Small intestine (tissue), 7 donors: Measurements from ENCODE around the gene BOC. TPM values are rescaled to one million over a fixed set of nuclear protein-coding genes. Genes with fewer than 3 reads are reported as not detected.

ENCODE experiments used
- DNase-seq, 2 donors: peaks; one replicate each; pipeline versions ENCODE4 v3.0.0 to v3.0.0-alpha.2; 2013
- FAIRE-seq: peaks from 2 replicates; lab custom pipeline; 2012; peaks lifted over from hg19 to GRCh38; lab: Jason Lieb, UNC
- H3K27ac ChIP-seq, 3 donors: one replicate each; pipeline ENCODE4 v1.5.1; 2013; ENCODE audit warnings: low read length in 2 of 3, mild to moderate bottlenecking in 2 of 3, control low read depth in 1 of 3, inconsistent platforms in 1 of 3, low read depth in 1 of 3, moderate library complexity in 1 of 3
- H3K27me3 ChIP-seq, 3 donors: one replicate each; pipeline ENCODE4 v1.6.1; 2013; ENCODE audit warnings: low read length in 3 of 3, inconsistent platforms in 1 of 3; ENCODE audit not compliant: control insufficient read depth in 3 of 3, insufficient read depth in 3 of 3
- H3K36me3 ChIP-seq, 3 donors: one replicate each; pipeline ENCODE4 v1.6.1; 2013; ENCODE audit warnings: low read length in 3 of 3, inconsistent platforms in 1 of 3, low read depth in 1 of 3, mild to moderate bottlenecking in 1 of 3, moderate library complexity in 1 of 3; ENCODE audit not compliant: control insufficient read depth in 3 of 3, insufficient read depth in 2 of 3
- H3K4me1 ChIP-seq, 3 donors: one replicate each; pipeline ENCODE4 v1.6.1; 2013; ENCODE audit warnings: low read length in 2 of 3, inconsistent platforms in 1 of 3, low read depth in 1 of 3, mild to moderate bottlenecking in 1 of 3, moderate library complexity in 1 of 3; ENCODE audit not compliant: control insufficient read depth in 3 of 3, insufficient read depth in 2 of 3
- H3K4me3 ChIP-seq, 3 donors: one replicate each; pipeline ENCODE4 v1.5.1; 2013; ENCODE audit warnings: low read length in 3 of 3, control low read depth in 1 of 3, inconsistent platforms in 1 of 3, low read depth in 1 of 3, mild to moderate bottlenecking in 1 of 3, moderate library complexity in 1 of 3
- H3K9me3 ChIP-seq, 2 donors: one replicate each; pipeline ENCODE4 v1.6.1; 2013; ENCODE audit warnings: low read depth in 1 of 2, low read length in 1 of 2; ENCODE audit not compliant: control insufficient read depth in 2 of 2, insufficient read depth in 1 of 2
- WGBS, 3 donors: extraction: QIAGEN DNeasy Blood & Tissue Kit; methylation state at CpG; one replicate each; pipeline ENCODE4 v1.1.7; 2013; 5-methylcytosine and 5-hydroxymethylcytosine counted together
- polyA plus RNA-seq, 4 donors: library from polyadenylated mRNA; stranded (reverse) in 3 of 4; unstranded in 1 of 4; fragments of 200-250 nt in 3 of 4; fragments of 120-200 nt in 1 of 4; gene quantifications; one replicate each; pipeline versions ENCODE4 v1.2.1 to v1.2.3, GENCODE V29; 2013
- donor health status: healthy with polysubstance abuse.
- donor health status: control.
- donor health status: control.
- donor health status: Bipolar disorder and iron deficiency.
- donor health status: healthy.

Gene BOC
- polyA plus RNA-seq, 4 donors, result 0.22 to 4.6 (median 2.9) TPM

DNA sequence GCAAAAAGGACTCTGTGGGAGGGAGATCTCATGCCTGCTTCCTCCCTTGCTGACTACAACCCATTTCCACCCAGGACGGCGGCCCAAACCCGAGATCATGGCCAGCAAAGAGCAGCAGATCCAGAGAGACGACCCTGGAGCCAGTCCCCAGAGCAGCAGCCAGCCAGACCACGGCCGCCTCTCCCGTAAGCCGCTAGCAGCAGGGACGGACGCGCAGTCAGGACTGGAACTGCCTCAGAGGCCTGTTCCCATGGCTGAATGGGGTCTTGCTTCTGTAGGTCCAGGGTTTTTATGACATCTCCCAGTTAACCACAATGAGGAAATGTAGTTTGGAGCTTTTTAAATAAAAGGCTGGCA lies 67.2 kb downstream of the BOC start:
- Histone ChIP-seq H3K9me3 (no peaks in the 10 kb centered on the region), H3K4me3 (no peak overlapping the region), H3K4me1 (no peaks in the 10 kb centered on the region), H3K36me3 (peaks cover 0 to 38% (median 0%) of the 10 kb centered on the region in 3 donors), H3K27me3 (no peaks in the 10 kb centered on the region), H3K27ac (no peak overlapping the region)
- FAIRE-seq, result no peak
- 88 to 93% (median 92%) methylated on average over 11 of the region's 11 CpGs for WGBS, 3 donors
- no peak for DNase-seq

- H3K36me3 ChIP-seq, result peaks cover 0 to 40% (median 0%) of the 10 kb centered on the region in 3 donors
- H3K9me3 ChIP-seq, result no peaks in the 10 kb centered on the region
- WGBS, 3 donors, result 93 to 97% (median 95%) methylated on average over 17 of the region's 17 CpGs
- H3K27ac ChIP-seq, result no peak overlapping the region
- H3K4me3 ChIP-seq, result no peak overlapping the region
- H3K4me1 ChIP-seq, result no peaks in the 10 kb centered on the region
- no peak for DNase-seq
- no peaks in the 10 kb centered on the region for H3K27me3 ChIP-seq
- no peak for FAIRE-seq
Measured at GRCh38 chr3:113279686-113280085, 68.3 kb downstream of the BOC start.

GRCh38 chr3:113283306-113283705 lies 71.9 kb downstream of the BOC start:
- no peak for FAIRE-seq
- Histone ChIP-seq H3K4me1 (no peaks in the 10 kb centered on the region), H3K27me3 (no peaks in the 10 kb centered on the region), H3K36me3 (peaks cover 0 to 45% (median 0%) of the 10 kb centered on the region in 3 donors), H3K9me3 (no peaks in the 10 kb centered on the region), H3K4me3 (no peak overlapping the region), H3K27ac (no peak overlapping the region)
- 89 to 97% (median 95%) methylated on average over 12 of the region's 12 CpGs for WGBS, 3 donors
- no peak for DNase-seq

DNA sequence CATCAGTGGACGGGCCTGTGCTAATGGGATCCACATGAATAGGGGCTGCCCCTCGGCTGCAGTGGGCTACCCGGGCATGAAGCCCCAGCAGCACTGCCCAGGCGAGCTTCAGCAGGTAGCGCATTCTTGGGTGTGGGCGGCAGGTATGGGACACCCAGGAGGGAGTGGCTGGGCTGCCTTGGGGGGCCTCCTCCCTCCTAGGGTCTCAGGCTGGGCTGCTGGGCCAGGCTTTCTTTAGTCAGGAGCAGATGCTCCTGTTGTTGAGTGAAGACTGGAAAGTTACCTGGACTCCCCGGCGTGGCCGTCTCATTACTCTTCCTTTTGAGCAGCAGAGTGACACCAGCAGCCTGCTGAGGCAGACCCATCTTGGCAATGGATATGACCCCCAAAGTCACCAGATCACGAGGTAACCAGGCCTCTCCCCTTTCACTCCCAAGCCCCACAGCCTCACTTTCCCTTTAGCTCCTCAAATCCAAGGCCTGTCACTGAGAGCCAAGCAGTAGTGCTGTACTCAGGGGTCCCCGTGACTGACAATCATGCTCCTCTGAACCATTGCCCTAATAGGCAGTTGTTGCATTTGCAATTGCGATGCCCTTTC lies 73.2 kb downstream of the BOC start:
- Histone ChIP-seq H3K9me3 (no peaks in the 10 kb centered on the region), H3K27me3 (no peaks in the 10 kb centered on the region), H3K4me1 (no peaks in the 10 kb centered on the region), H3K4me3 (no peak overlapping the region), H3K27ac (no peak overlapping the region), H3K36me3 (peaks cover 0 to 38% (median 0%) of the 10 kb centered on the region in 3 donors)
- FAIRE-seq (no peak), DNase-seq (no peak)
- 81 to 93% (median 87%) methylated on average over 12 of the region's 12 CpGs for WGBS, 3 donors

DNA sequence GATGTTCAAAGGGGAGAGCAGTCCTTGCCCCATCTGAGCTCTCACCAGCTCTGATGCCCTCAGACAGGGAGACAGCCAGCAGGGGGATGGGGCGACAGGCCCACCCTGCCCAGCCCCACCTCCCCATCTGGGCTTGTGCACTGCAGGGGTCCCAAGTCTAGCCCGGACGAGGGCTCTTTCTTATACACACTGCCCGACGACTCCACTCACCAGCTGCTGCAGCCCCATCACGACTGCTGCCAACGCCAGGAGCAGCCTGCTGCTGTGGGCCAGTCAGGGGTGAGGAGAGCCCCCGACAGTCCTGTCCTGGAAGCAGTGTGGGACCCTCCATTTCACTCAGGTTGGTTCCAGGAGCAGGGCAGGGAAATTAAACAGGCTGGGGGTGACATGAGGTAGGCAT lies 73.9 kb downstream of the BOC start:
- no peaks in the 10 kb centered on the region for H3K4me1 ChIP-seq
- no peak overlapping the region for H3K27ac ChIP-seq
- H3K4me3 ChIP-seq, result no peak overlapping the region
- no peaks in the 10 kb centered on the region for H3K9me3 ChIP-seq
- 80 to 88% (median 86%) methylated on average over 8 of the region's 8 CpGs for WGBS, 3 donors
- FAIRE-seq (no peak), DNase-seq (no peak)
- H3K27me3 ChIP-seq, result no peaks in the 10 kb centered on the region
- H3K36me3 ChIP-seq, result peaks cover 0 to 32% (median 0%) of the 10 kb centered on the region in 3 donors

DNA sequence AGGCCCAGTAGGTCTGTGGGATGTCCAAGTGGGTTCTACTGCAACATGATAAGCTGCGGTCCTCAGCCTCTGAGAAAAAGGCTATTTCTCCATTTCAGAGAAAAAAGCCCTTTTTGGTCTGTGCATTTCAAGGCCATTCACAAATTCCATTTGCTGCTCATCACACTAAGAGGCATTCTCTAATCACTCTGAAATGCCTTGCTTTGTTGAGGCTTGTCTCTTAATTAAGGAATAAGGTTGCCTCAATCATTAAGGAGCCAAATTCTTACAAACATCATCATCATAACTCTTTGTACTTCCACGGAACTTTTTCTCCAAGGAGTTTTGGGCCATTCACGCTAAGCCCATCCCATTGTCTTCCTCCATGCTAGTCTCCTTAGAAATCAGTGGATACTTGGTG lies 74.4 kb downstream of the BOC start:
- DNase-seq (no peak), FAIRE-seq (no peak)
- Histone ChIP-seq H3K36me3 (peaks cover 0 to 32% (median 0%) of the 10 kb centered on the region in 3 donors), H3K4me3 (no peak overlapping the region), H3K27me3 (no peaks in the 10 kb centered on the region), H3K27ac (no peak overlapping the region), H3K9me3 (no peaks in the 10 kb centered on the region), H3K4me1 (no peaks in the 10 kb centered on the region)
- WGBS, 3 donors, result 88 to 95% (median 90%) methylated on average over 3 of the region's 3 CpGs

- FAIRE-seq, result no peak
- 85 to 89% (median 85%) methylated on average over 6 of the region's 6 CpGs for WGBS, 3 donors
Measured at GRCh38 chr3:113286524-113286923, 75.2 kb downstream of the BOC start.

DNA sequence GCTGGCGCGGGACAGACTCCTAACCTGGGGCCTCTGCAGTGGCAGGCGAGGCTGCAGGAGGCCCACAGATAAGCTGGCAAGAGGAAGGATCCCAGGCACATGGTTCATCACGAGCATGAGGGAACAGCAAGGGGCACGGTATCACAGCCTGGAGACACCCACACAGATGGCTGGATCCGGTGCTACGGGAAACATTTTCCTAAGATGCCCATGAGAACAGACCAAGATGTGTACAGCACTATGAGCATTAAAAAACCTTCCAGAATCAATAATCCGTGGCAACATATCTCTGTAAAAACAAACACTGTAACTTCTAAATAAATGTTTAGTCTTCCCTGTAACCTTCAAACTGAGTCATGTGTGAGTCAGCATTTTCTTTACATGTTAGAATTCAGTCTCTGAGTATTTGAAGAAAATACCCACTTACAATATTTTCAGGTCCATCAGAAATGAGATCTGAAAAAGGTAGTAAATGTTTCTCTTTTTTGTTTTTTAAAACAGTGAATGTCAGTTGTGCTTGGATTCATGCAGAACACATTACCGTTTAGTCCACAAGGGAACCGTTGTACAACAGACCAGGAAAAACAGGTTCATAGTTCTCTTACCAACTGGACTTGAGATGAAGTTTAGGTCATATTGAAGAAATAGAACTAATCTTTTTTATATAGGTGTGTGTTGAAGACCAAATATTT lies 75.9 kb downstream of the BOC start:
- Histone ChIP-seq H3K9me3 (no peaks in the 10 kb centered on the region), H3K4me1 (no peaks in the 10 kb centered on the region), H3K36me3 (peaks cover 0 to 24% (median 0%) of the 10 kb centered on the region in 3 donors), H3K4me3 (no peak overlapping the region), H3K27ac (peak overlapping the region in 1 of 3 donors; percentile 42), H3K27me3 (no peaks in the 10 kb centered on the region)
- WGBS, 3 donors, result 74 to 76% (median 75%) methylated on average over 10 of the region's 10 CpGs
- DNase-seq, result no peak
- no peak for FAIRE-seq

More at GRCh38 chr3:113286524-113286923, 75.2 kb downstream of the BOC start:
- no peak for DNase-seq
- no peak overlapping the region for H3K4me3 ChIP-seq
- H3K27ac ChIP-seq, result no peak overlapping the region
- no peaks in the 10 kb centered on the region for H3K9me3 ChIP-seq
- H3K36me3 ChIP-seq, result peaks cover 0 to 29% (median 0%) of the 10 kb centered on the region in 3 donors
- no peaks in the 10 kb centered on the region for H3K4me1 ChIP-seq
- no peaks in the 10 kb centered on the region for H3K27me3 ChIP-seq
